ENCODE results near the gene TRPV4. TPM values are rescaled to one million over a fixed set of nuclear protein-coding genes. Genes with fewer than 3 reads are reported as not detected.
A peak's percentile ranks its signal among the peaks of the same experiment; 100 is the strongest.

Gene TRPV4
- total RNA-seq, 1 donor from 2014 or later: 3.5 TPM

DNA sequence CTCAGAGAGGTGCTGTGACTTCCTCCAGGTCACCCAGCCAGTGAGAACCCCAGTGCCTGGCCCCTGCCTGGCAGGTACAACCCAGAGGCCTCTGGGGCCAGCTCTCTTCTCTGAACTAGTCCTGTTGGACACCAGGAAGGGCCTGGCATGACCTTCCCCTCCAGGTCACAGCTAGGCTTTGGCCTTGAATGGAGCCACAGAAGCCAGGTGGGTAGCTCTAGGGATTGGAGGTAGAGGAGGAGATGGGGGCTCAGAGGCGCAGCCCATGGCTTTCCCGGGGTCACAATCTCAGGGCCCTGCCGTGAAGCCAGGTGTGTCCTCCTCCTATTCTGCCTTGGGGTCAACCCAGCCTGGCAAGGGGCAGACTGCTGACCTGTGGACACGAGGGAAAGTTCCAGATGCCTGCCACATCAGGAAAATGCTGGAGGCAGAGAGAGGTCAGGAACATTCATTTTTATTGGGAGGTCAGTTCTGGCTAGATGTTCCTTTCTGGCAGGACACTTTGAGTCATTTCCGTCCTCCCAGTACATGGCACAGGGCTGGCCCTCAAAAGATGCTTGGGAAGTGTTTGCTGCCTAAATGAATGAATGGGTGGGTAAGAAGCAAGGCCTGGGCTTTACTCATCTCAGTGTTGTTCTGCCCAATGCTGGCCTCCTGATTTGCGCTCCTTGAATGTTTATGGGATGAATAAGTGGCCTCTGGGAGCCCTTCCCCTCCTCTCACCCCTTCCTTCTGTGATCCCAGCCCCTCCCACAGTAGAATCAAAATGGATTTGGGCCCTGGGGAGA is 94.1 kb downstream of the TRPV4 start:
- H3K4me1 Mint-ChIP-seq: peaks cover 42% of the 10 kb centered on the region
- DNase-seq (ENCODE audit: low read depth, low spot score): no peak
- H3K9me3 Mint-ChIP-seq: no peaks in the 10 kb centered on the region

GRCh38 chr12:109738209-109738608 is 95.0 kb downstream of the TRPV4 start:
- no peak overlapping the region for H3K4me3 Mint-ChIP-seq
- H3K27me3 Mint-ChIP-seq (ENCODE audit: low read depth): peaks cover 16% of the 10 kb centered on the region
- DNase-seq (ENCODE audit: low read depth, low spot score): no peak
- no peak for TF ChIP-seq CTCF (conservative IDR thresholded peaks at IDR 0.05)
- H3K9me3 Mint-ChIP-seq: no peaks in the 10 kb centered on the region
- H3K27ac Mint-ChIP-seq (ENCODE audit: unreplicated experiment): no peak overlapping the region
- H3K36me3 Mint-ChIP-seq (ENCODE audit: low read depth): no peaks in the 10 kb centered on the region
- peaks cover 48% of the 10 kb centered on the region for H3K4me1 Mint-ChIP-seq

More for the DNA sequence above, 94.1 kb downstream of the TRPV4 start:
- Mint-ChIP-seq H3K4me3 (no peak overlapping the region), H3K27me3 (ENCODE audit: low read depth) (peaks cover 16% of the 10 kb centered on the region), H3K27ac (ENCODE audit: unreplicated experiment) (no peak overlapping the region), H3K36me3 (ENCODE audit: low read depth) (no peaks in the 10 kb centered on the region)
- no peak for TF ChIP-seq CTCF (conservative IDR thresholded peaks at IDR 0.05)

DNA sequence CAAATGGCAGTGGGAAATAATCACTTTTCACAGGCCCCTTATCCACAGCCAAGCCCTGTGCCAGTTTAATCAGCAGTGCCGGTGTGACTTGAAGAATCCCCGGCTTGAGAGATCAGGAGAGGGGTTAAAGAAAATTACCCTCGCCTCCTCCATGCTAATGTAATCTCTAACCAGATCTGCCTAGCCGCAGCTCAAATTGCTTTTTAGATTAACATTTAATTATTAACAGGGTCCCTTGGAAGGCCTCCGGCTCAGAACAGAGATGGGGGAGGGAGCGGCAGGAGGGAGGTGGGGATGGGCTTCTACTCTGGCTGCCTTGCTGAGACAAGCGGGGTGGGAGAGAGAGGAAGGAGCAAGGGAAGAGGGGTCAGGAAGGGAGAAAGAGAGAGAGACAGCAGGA is 95.6 kb downstream of the TRPV4 start:
- H3K27ac Mint-ChIP-seq (ENCODE audit: unreplicated experiment): no peak overlapping the region
- no peak overlapping the region for H3K4me3 Mint-ChIP-seq
- no peak for TF ChIP-seq CTCF (conservative IDR thresholded peaks at IDR 0.05)
- peaks cover 19% of the 10 kb centered on the region for H3K27me3 Mint-ChIP-seq (ENCODE audit: low read depth)
- no peaks in the 10 kb centered on the region for H3K36me3 Mint-ChIP-seq (ENCODE audit: low read depth)
- H3K4me1 Mint-ChIP-seq: peaks cover 50% of the 10 kb centered on the region
- H3K9me3 Mint-ChIP-seq: no peaks in the 10 kb centered on the region
- no peak for DNase-seq (ENCODE audit: low read depth, low spot score)

- Mint-ChIP-seq H3K4me3 (no peak overlapping the region), H3K36me3 (ENCODE audit: low read depth) (no peaks in the 10 kb centered on the region), H3K27ac (ENCODE audit: unreplicated experiment) (no peak overlapping the region), H3K4me1 (peaks cover 50% of the 10 kb centered on the region), H3K9me3 (no peaks in the 10 kb centered on the region), H3K27me3 (ENCODE audit: low read depth) (peaks cover 19% of the 10 kb centered on the region)
- no peak for TF ChIP-seq CTCF (conservative IDR thresholded peaks at IDR 0.05)
- no peak for DNase-seq (ENCODE audit: low read depth, low spot score)
Observed at GRCh38 chr12:109737126-109737525, 96.1 kb downstream of the TRPV4 start.

GRCh38 chr12:109736552-109737108 is 96.6 kb downstream of the TRPV4 start:
- Mint-ChIP-seq H3K27me3 (ENCODE audit: low read depth) (peaks cover 19% of the 10 kb centered on the region), H3K27ac (ENCODE audit: unreplicated experiment) (peak overlapping the region; percentile 81), H3K9me3 (no peaks in the 10 kb centered on the region), H3K4me3 (peak overlapping the region; percentile 66), H3K4me1 (peaks cover 53% of the 10 kb centered on the region), H3K36me3 (ENCODE audit: low read depth) (no peaks in the 10 kb centered on the region)
- peak; percentile 71 for DNase-seq (ENCODE audit: low read depth, low spot score)
- TF ChIP-seq CTCF (conservative IDR thresholded peaks at IDR 0.05): no peak

All from neural crest cell (in vitro differentiated cells).